ENCODE data around the gene AKAP9. TPM values are rescaled to one million over a fixed set of nuclear protein-coding genes. Genes with fewer than 3 reads are reported as not detected.

Gene AKAP9
- total RNA-seq, 4 donors from 2014 or later: 49.7 to 82.6 (median 55.8) TPM

DNA sequence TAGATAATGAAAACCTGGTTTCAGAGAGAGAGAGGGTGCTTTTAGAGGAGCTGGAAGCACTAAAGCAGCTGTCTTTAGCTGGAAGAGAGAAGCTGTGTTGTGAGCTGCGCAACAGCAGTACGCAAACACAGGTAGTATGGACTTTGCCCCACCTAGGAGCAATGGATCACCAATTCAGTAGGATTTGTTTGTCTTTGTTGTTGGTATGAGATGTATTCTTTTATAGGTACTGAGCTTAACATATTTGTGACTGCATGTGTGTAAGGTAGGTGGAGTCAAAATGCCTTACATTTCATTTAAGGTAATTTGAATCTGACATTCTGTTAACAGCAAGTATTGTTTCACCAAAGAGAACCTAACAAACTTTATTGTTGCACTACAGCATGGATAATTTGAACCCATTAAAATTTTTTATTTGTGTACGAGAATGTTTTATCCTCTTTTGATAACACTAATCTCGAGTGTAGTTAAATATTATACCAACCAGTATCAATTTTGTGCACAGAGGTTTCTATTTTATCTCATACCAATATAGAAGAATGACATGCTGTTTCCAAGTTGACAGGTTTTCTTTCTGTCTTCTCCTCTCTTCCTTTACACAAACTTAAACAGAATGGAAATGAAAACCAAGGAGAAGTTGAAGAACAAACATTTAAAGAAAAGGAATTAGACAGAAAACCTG is 101.5 kb downstream of the AKAP9 start:
- Histone ChIP-seq H3K9me3 (no peaks in the 10 kb centered on the region), H3K36me3 (peaks cover 0 to 92% (median 9%) of the 10 kb centered on the region in 3 donors), H3K27ac (no peak overlapping the region), H3K27me3 (no peaks in the 10 kb centered on the region), H3K4me1 (no peaks in the 10 kb centered on the region), H3K4me3 (no peak overlapping the region)
- TF ChIP-seq, protein P1, sequence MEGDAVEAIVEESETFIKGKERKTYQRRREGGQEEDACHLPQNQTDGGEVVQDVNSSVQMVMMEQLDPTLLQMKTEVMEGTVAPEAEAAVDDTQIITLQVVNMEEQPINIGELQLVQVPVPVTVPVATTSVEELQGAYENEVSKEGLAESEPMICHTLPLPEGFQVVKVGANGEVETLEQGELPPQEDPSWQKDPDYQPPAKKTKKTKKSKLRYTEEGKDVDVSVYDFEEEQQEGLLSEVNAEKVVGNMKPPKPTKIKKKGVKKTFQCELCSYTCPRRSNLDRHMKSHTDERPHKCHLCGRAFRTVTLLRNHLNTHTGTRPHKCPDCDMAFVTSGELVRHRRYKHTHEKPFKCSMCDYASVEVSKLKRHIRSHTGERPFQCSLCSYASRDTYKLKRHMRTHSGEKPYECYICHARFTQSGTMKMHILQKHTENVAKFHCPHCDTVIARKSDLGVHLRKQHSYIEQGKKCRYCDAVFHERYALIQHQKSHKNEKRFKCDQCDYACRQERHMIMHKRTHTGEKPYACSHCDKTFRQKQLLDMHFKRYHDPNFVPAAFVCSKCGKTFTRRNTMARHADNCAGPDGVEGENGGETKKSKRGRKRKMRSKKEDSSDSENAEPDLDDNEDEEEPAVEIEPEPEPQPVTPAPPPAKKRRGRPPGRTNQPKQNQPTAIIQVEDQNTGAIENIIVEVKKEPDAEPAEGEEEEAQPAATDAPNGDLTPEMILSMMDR (IDR thresholded peaks at IDR 0.05): no peak
- TF ChIP-seq POLR2A (IDR thresholded peaks at IDR 0.05): no peak
- DNase-seq: no peak
- intact Hi-C loops (cut with DNase I): no loop called here
- 90 to 94% methylated on average over 4 of the region's 4 CpGs for WGBS, 2 donors

GRCh38 chr7:92043098-92043497 is 102.4 kb downstream of the AKAP9 start:
- no peak for TF ChIP-seq POLR2A (IDR thresholded peaks at IDR 0.05)
- TF ChIP-seq, protein P1 (IDR thresholded peaks at IDR 0.05): no peak
- H3K36me3 ChIP-seq: peaks cover 0 to 95% (median 12%) of the 10 kb centered on the region in 3 donors
- H3K4me3 ChIP-seq: no peak overlapping the region
- H3K9me3 ChIP-seq: no peaks in the 10 kb centered on the region
- 75 to 90% methylated on average over 2 of the region's 2 CpGs for WGBS, 2 donors
- no peaks in the 10 kb centered on the region for H3K4me1 ChIP-seq
- H3K27me3 ChIP-seq: no peaks in the 10 kb centered on the region
- intact Hi-C loops (cut with DNase I): no loop called here
- no peak for DNase-seq
- peak overlapping the region in 2 of 4 donors; percentile 13 to 37 for H3K27ac ChIP-seq

- DNase-seq: no peak
- no peak overlapping the region for H3K4me3 ChIP-seq
- intact Hi-C loops (cut with DNase I): no loop called here
- H3K4me1 ChIP-seq: no peaks in the 10 kb centered on the region
- no peaks in the 10 kb centered on the region for H3K27me3 ChIP-seq
- peak overlapping the region in 2 of 4 donors; percentile 13 to 37 for H3K27ac ChIP-seq
- TF ChIP-seq POLR2A (IDR thresholded peaks at IDR 0.05): no peak
- TF ChIP-seq, protein P1 (IDR thresholded peaks at IDR 0.05): no peak
- WGBS, 2 donors: 76 to 80% methylated on average over 2 of the region's 2 CpGs
- peaks cover 4 to 94% (median 12%) of the 10 kb centered on the region in 3 donors for H3K36me3 ChIP-seq
- no peaks in the 10 kb centered on the region for H3K9me3 ChIP-seq
These were observed 103.0 kb downstream of the AKAP9 start for GRCh38 chr7:92043637-92044036.

GRCh38 chr7:92044148-92044547 is 103.5 kb downstream of the AKAP9 start:
- TF ChIP-seq, protein P1 (IDR thresholded peaks at IDR 0.05): no peak
- TF ChIP-seq POLR2A (IDR thresholded peaks at IDR 0.05): no peak
- Histone ChIP-seq H3K4me1 (no peaks in the 10 kb centered on the region), H3K9me3 (no peaks in the 10 kb centered on the region), H3K4me3 (no peak overlapping the region), H3K36me3 (peaks cover 6 to 94% (median 12%) of the 10 kb centered on the region in 3 donors), H3K27me3 (no peaks in the 10 kb centered on the region), H3K27ac (peak overlapping the region in 2 of 4 donors; percentile 13 to 37)
- no peak for DNase-seq
- intact Hi-C loops (cut with DNase I): no loop called here
- 53 to 66% methylated on average over 3 of the region's 3 CpGs for WGBS, 2 donors

- no peak overlapping the region for H3K4me3 ChIP-seq
- H3K27ac ChIP-seq: no peak overlapping the region
- TF ChIP-seq POLR2A (IDR thresholded peaks at IDR 0.05): no peak
- TF ChIP-seq, protein P1 (IDR thresholded peaks at IDR 0.05): no peak
- H3K36me3 ChIP-seq: peaks cover 6 to 94% (median 12%) of the 10 kb centered on the region in 3 donors
- no peaks in the 10 kb centered on the region for H3K4me1 ChIP-seq
- intact Hi-C loops (cut with DNase I): no loop called here
- WGBS, 2 donors: 88 to 93% methylated on average over 1 of the region's 1 CpG
- H3K9me3 ChIP-seq: no peaks in the 10 kb centered on the region
- DNase-seq: no peak
- no peaks in the 10 kb centered on the region for H3K27me3 ChIP-seq
These were observed 104.3 kb downstream of the AKAP9 start for GRCh38 chr7:92044940-92045339.

Data from esophagus squamous epithelium (tissue), 5 donors.